Measurements from ENCODE around the gene ASCC3. TPM values are rescaled to one million over a fixed set of nuclear protein-coding genes. Genes with fewer than 3 reads are reported as not detected.
"Not testable (repeated sequence)": the region's sequence is repeated elsewhere in the genome, so short reads cannot be mapped to it uniquely, and the experiment has no call there.

Gene ASCC3
- polyA plus RNA-seq, 6 donors from 2014 or later, result 15.7 to 28.6 (median 26.7) TPM

- no peak for DNase-seq
- H3K27me3 Mint-ChIP-seq, result no peaks in the 10 kb centered on the region
- ATAC-seq (ENCODE audit: low read depth in 2 of 2), result no peak
- peaks cover 0 to under 1% of the 10 kb centered on the region in 2 donors for H3K36me3 Mint-ChIP-seq
- no peak overlapping the region for H3K27ac Mint-ChIP-seq
- no peaks in the 10 kb centered on the region for H3K4me1 Mint-ChIP-seq
- no peaks in the 10 kb centered on the region for H3K9me3 Mint-ChIP-seq
- no peak overlapping the region for H3K4me3 Mint-ChIP-seq
These were observed 203.9 kb downstream of the ASCC3 start for GRCh38 chr6:100677240-100677639.

DNA sequence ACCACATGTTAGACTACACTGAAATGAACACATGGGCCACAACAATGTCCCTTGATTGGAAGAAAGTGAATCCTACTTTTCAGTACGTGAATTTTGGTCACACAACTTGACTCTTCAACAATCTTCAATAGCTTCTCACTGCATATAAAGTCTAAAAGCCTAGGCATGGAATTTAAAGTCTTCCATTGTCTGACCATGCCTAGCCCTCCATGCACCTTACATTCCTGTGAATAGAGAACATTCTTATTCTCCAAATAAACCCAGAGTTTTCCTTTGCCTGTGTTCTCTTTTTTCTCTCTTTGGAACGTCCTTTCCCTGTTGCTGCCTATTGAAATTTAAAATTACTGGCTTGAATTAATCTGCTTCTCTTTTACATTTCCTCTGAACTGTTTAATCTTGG, 207.5 kb downstream of the ASCC3 start:
- Mint-ChIP-seq H3K9me3 (peaks cover 0 to 13% (median 0%) of the 10 kb centered on the region in 7 donors), H3K4me1 (no peaks in the 10 kb centered on the region)
- no peak for ATAC-seq (ENCODE audit: low read depth in 2 of 2)

GRCh38 chr6:100671740-100672139, 209.4 kb downstream of the ASCC3 start:
- no peak for DNase-seq
- Mint-ChIP-seq H3K4me3 (no peak overlapping the region), H3K27me3 (no peaks in the 10 kb centered on the region), H3K9me3 (peaks cover 0 to 13% (median 0%) of the 10 kb centered on the region in 7 donors), H3K27ac (peak overlapping the region in 1 of 6 donors; percentile 60), H3K36me3 (peaks cover 10 to 34% of the 10 kb centered on the region in 2 donors), H3K4me1 (no peaks in the 10 kb centered on the region)
- ATAC-seq (ENCODE audit: low read depth in 2 of 2), result no peak

More for the DNA sequence above, 207.5 kb downstream of the ASCC3 start:
- DNase-seq, result no peak
- Mint-ChIP-seq H3K27me3 (no peaks in the 10 kb centered on the region), H3K36me3 (peaks cover 0 to 23% of the 10 kb centered on the region in 2 donors), H3K27ac (peak overlapping the region in 1 of 6 donors; percentile 56), H3K4me3 (no peak overlapping the region)

GRCh38 chr6:100670056-100670455, 211.1 kb downstream of the ASCC3 start:
- DNase-seq (no peak), ATAC-seq (ENCODE audit: low read depth in 2 of 2) (no peak)
- H3K9me3 Mint-ChIP-seq, result peaks cover 0 to 13% (median 0%) of the 10 kb centered on the region in 7 donors
- H3K36me3 Mint-ChIP-seq, result peaks cover 11 to 38% of the 10 kb centered on the region in 2 donors
- H3K4me3 Mint-ChIP-seq, result no peak overlapping the region
- H3K4me1 Mint-ChIP-seq, result peaks cover 0 to 3% (median 0%) of the 10 kb centered on the region in 3 donors
- no peak overlapping the region for H3K27ac Mint-ChIP-seq
- H3K27me3 Mint-ChIP-seq, result no peaks in the 10 kb centered on the region

GRCh38 chr6:100665041-100665380, 216.1 kb downstream of the ASCC3 start:
- H3K27me3 Mint-ChIP-seq, result no peaks in the 10 kb centered on the region
- H3K27ac Mint-ChIP-seq, result peak overlapping the region in 4 of 6 donors; percentile 14 to 78 (median 54)
- no peak for ATAC-seq (ENCODE audit: low read depth in 2 of 2)
- H3K9me3 Mint-ChIP-seq, result no peaks in the 10 kb centered on the region
- peaks cover 11 to 25% of the 10 kb centered on the region in 2 donors for H3K36me3 Mint-ChIP-seq
- peaks cover 0 to 3% (median 0%) of the 10 kb centered on the region in 3 donors for H3K4me1 Mint-ChIP-seq
- H3K4me3 Mint-ChIP-seq, result no peak overlapping the region
- no peak for DNase-seq

GRCh38 chr6:100664274-100665040, 216.7 kb downstream of the ASCC3 start:
- peak; percentile 14 for DNase-seq

GRCh38 chr6:100663219-100663863, 217.8 kb downstream of the ASCC3 start:
- Mint-ChIP-seq H3K9me3 (no peaks in the 10 kb centered on the region), H3K27me3 (no peaks in the 10 kb centered on the region), H3K4me1 (peaks cover 0 to 3% (median 0%) of the 10 kb centered on the region in 3 donors), H3K27ac (no peak overlapping the region), H3K36me3 (peaks cover 11 to 25% of the 10 kb centered on the region in 2 donors), H3K4me3 (no peak overlapping the region)
- ATAC-seq (ENCODE audit: low read depth in 2 of 2), result no peak
- no peak for DNase-seq

More at GRCh38 chr6:100664274-100665040, 216.7 kb downstream of the ASCC3 start:
- Mint-ChIP-seq H3K27ac (peak overlapping the region in 3 of 6 donors; percentile 4 to 78 (median 78)), H3K9me3 (no peaks in the 10 kb centered on the region), H3K27me3 (no peaks in the 10 kb centered on the region), H3K4me3 (no peak overlapping the region), H3K36me3 (peaks cover 11 to 25% of the 10 kb centered on the region in 2 donors), H3K4me1 (peaks cover 0 to 3% (median 0%) of the 10 kb centered on the region in 3 donors)
- ATAC-seq (ENCODE audit: low read depth in 2 of 2), result no peak

- Mint-ChIP-seq H3K27me3 (no peaks in the 10 kb centered on the region), H3K9me3 (no peaks in the 10 kb centered on the region), H3K4me1 (peaks cover 0 to 3% (median 0%) of the 10 kb centered on the region in 3 donors), H3K27ac (no peak overlapping the region), H3K4me3 (no peak overlapping the region), H3K36me3 (peaks cover 7 to 19% of the 10 kb centered on the region in 2 donors)
- ATAC-seq (ENCODE audit: low read depth in 2 of 2) (no peak), DNase-seq (no peak)
These were observed 218.9 kb downstream of the ASCC3 start for GRCh38 chr6:100662264-100662663.

DNA sequence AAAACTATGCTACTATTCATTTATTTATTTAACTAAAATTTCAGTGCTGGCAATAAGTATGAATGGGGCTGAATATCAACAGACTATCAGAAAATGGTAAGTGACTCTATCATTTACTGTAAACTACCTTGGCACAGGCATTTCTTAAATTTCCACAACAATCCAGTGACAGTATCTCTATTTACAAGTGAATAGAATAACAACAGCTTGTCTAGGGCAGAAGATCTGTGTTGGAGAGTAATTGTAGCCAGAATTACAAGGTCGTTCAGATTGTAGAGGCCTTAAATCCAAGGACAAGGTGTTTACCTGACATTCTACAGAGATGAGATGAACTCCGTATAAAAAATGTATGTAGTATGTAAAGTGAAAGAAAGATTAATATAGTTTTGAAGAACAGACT, 222.6 kb downstream of the ASCC3 start:
- ATAC-seq (ENCODE audit: low read depth in 2 of 2), result no peak
- DNase-seq, result no peak
- no peaks in the 10 kb centered on the region for H3K9me3 Mint-ChIP-seq
- H3K4me1 Mint-ChIP-seq, result no peaks in the 10 kb centered on the region
- no peaks in the 10 kb centered on the region for H3K27me3 Mint-ChIP-seq
- H3K4me3 Mint-ChIP-seq, result no peak overlapping the region
- no peak overlapping the region for H3K27ac Mint-ChIP-seq
- peaks cover 0 to 11% of the 10 kb centered on the region in 2 donors for H3K36me3 Mint-ChIP-seq

- no peaks in the 10 kb centered on the region for H3K27me3 Mint-ChIP-seq
- H3K9me3 Mint-ChIP-seq, result no peaks in the 10 kb centered on the region
- ATAC-seq (ENCODE audit: low read depth in 2 of 2) (no peak), DNase-seq (no peak)
- H3K36me3 Mint-ChIP-seq, result peaks cover 0 to 6% of the 10 kb centered on the region in 2 donors
- H3K4me3 Mint-ChIP-seq, result no peak overlapping the region
- H3K4me1 Mint-ChIP-seq, result no peaks in the 10 kb centered on the region
- H3K27ac Mint-ChIP-seq, result no peak overlapping the region
These were observed 223.3 kb downstream of the ASCC3 start for GRCh38 chr6:100657678-100658330.

DNA sequence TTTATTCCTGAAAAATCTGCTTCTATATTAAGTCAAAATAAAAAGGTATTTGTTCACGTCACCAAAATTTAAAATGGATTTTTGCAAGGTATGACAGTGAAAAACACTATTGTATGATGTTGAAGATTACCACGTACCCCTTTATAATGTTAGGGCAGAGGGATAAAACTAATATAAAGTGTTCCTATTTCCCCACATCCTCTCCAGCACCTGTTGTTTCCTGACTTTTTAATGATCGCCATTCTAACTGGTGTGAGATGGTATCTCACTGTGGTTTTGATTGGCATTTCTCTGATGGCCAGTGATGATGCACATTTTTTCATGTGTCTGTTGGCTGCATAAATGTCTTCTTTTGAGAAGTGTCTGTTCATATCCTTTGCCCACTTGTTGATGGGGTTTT, 240.0 kb downstream of the ASCC3 start:
- ATAC-seq (ENCODE audit: low read depth in 2 of 2); H3K4me3 Mint-ChIP-seq; H3K27me3 Mint-ChIP-seq; H3K27ac Mint-ChIP-seq; H3K4me1 Mint-ChIP-seq; H3K9me3 Mint-ChIP-seq; DNase-seq: not testable (repeated sequence)
- H3K36me3 Mint-ChIP-seq, result peaks cover 19 to 55% of the 10 kb centered on the region in 2 donors

GRCh38 chr6:100633096-100633777, 247.9 kb downstream of the ASCC3 start:
- no peaks in the 10 kb centered on the region for H3K27me3 Mint-ChIP-seq
- H3K27ac Mint-ChIP-seq, result no peak overlapping the region
- no peak overlapping the region for H3K4me3 Mint-ChIP-seq
- ATAC-seq (ENCODE audit: low read depth in 2 of 2) (no peak), DNase-seq (no peak)
- H3K9me3 Mint-ChIP-seq, result no peaks in the 10 kb centered on the region
- no peaks in the 10 kb centered on the region for H3K4me1 Mint-ChIP-seq
- H3K36me3 Mint-ChIP-seq, result peaks cover 13 to 29% of the 10 kb centered on the region in 2 donors

- no peak for ATAC-seq (ENCODE audit: low read depth in 2 of 2)
- no peak overlapping the region for H3K27ac Mint-ChIP-seq
- H3K4me3 Mint-ChIP-seq, result no peak overlapping the region
- no peak for DNase-seq
- H3K36me3 Mint-ChIP-seq, result peaks cover 17 to 23% of the 10 kb centered on the region in 2 donors
- H3K27me3 Mint-ChIP-seq, result no peaks in the 10 kb centered on the region
- no peaks in the 10 kb centered on the region for H3K9me3 Mint-ChIP-seq
- no peaks in the 10 kb centered on the region for H3K4me1 Mint-ChIP-seq
These were observed 250.6 kb downstream of the ASCC3 start for GRCh38 chr6:100630536-100630935.

All from naive B cell (primary cell).